ENCODE measurements around the gene ZNF669. TPM values are rescaled to one million over a fixed set of nuclear protein-coding genes. Genes with fewer than 3 reads are reported as not detected.
A peak's percentile ranks its signal among the peaks of the same experiment; 100 is the strongest.

The ZNF669 gene
- polyA plus RNA-seq, 1 of the 3 experiments (the other 2 are of a cell fraction), result 3.3 TPM

DNA sequence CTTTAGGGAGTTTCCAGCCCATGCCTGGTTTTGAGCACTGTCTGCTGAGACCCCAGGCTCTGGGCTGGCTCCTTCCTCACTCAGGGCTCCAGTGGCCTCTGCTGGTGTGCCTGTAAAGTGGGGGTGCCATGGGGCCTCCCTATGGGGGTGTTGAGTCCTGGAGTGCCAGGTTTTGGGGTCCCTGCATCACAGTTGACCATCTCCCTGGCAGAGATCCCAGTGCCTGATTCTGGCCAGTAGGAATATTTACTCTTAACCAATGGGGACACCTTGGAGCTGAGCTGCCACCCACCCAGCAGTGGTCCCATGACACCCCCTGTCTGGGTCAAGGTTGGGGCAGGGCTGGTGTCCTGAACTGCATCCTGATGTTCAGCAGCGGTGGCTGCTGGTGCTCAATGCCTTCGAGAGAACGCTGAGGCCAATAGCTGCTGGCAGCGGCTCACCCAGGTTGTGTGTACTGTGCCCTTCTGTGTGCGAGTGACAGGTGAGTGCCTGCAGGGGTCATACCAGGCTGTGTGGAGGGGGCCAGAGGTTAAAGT lies 9.6 kb upstream of the ZNF669 start:
- H2AFZ ChIP-seq (ENCODE audit: low read depth), result no peak overlapping the region
- H3K4me1 ChIP-seq (ENCODE audit: control insufficient read depth in 1 of 2, insufficient read depth in 2 of 2, low read depth in 1 of 2, low read length in 1 of 2), result peaks cover 0 to 22% of the 10 kb centered on the region in 2 experiments; a peak in 1 of 4 replicates
- POLR2A ChIA-PET, result no interaction called here
- no peak overlapping the region for H3K27ac ChIP-seq (ENCODE audit: low read depth in 2 of 2, low read length in 1 of 2)
- no peaks in the 10 kb centered on the region for H3K27me3 ChIP-seq (ENCODE audit: insufficient read depth)
- H3K36me3 ChIP-seq (replicated peaks in 1 of 2; ENCODE audit: control insufficient read depth in 1 of 2, insufficient read depth in 2 of 2, low read length in 1 of 2), result no peaks in the 10 kb centered on the region
- peaks cover 9% of the 10 kb centered on the region for H3F3A ChIP-seq (replicated peaks; ENCODE audit: insufficient read depth)
- H3K4me2 ChIP-seq, result no peak overlapping the region
- H4K20me1 ChIP-seq (ENCODE audit: insufficient read depth), result no peaks in the 10 kb centered on the region
- no peaks in the 10 kb centered on the region for H3K9me2 ChIP-seq
- DNase-seq, result no peak
- H3K79me2 ChIP-seq (ENCODE audit: insufficient read depth), result no peaks in the 10 kb centered on the region
- TF ChIP-seq, protein P1, sequence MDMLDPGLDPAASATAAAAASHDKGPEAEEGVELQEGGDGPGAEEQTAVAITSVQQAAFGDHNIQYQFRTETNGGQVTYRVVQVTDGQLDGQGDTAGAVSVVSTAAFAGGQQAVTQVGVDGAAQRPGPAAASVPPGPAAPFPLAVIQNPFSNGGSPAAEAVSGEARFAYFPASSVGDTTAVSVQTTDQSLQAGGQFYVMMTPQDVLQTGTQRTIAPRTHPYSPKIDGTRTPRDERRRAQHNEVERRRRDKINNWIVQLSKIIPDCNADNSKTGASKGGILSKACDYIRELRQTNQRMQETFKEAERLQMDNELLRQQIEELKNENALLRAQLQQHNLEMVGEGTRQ (IDR thresholded peaks at IDR 0.05; ENCODE audit: borderline replicate concordance, low read depth, low read length), result no peak
- TF ChIP-seq, protein P2, sequence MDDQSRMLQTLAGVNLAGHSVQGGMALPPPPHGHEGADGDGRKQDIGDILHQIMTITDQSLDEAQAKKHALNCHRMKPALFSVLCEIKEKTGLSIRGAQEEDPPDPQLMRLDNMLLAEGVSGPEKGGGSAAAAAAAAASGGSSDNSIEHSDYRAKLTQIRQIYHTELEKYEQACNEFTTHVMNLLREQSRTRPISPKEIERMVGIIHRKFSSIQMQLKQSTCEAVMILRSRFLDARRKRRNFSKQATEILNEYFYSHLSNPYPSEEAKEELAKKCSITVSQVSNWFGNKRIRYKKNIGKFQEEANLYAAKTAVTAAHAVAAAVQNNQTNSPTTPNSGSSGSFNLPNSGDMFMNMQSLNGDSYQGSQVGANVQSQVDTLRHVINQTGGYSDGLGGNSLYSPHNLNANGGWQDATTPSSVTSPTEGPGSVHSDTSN (IDR thresholded peaks at IDR 0.05), result no peak
- TF ChIP-seq, protein P3, sequence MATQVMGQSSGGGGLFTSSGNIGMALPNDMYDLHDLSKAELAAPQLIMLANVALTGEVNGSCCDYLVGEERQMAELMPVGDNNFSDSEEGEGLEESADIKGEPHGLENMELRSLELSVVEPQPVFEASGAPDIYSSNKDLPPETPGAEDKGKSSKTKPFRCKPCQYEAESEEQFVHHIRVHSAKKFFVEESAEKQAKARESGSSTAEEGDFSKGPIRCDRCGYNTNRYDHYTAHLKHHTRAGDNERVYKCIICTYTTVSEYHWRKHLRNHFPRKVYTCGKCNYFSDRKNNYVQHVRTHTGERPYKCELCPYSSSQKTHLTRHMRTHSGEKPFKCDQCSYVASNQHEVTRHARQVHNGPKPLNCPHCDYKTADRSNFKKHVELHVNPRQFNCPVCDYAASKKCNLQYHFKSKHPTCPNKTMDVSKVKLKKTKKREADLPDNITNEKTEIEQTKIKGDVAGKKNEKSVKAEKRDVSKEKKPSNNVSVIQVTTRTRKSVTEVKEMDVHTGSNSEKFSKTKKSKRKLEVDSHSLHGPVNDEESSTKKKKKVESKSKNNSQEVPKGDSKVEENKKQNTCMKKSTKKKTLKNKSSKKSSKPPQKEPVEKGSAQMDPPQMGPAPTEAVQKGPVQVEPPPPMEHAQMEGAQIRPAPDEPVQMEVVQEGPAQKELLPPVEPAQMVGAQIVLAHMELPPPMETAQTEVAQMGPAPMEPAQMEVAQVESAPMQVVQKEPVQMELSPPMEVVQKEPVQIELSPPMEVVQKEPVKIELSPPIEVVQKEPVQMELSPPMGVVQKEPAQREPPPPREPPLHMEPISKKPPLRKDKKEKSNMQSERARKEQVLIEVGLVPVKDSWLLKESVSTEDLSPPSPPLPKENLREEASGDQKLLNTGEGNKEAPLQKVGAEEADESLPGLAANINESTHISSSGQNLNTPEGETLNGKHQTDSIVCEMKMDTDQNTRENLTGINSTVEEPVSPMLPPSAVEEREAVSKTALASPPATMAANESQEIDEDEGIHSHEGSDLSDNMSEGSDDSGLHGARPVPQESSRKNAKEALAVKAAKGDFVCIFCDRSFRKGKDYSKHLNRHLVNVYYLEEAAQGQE (IDR thresholded peaks at IDR 0.05; ENCODE audit: low read depth, low read length), result no peak
- TF ChIP-seq RFX5 (IDR thresholded peaks at IDR 0.05; ENCODE audit: low read length), result no peak
- no peak for TF ChIP-seq EZH2phosphoT487 (IDR thresholded peaks at IDR 0.05; ENCODE audit: borderline replicate concordance, low read depth)
- no peak for TF ChIP-seq SMC3 (IDR thresholded peaks at IDR 0.05; ENCODE audit: low read depth, low read length)
- TF ChIP-seq SIN3A (IDR thresholded peaks at IDR 0.05; ENCODE audit: borderline replicate concordance, low read depth, low read length), result no peak
- TF ChIP-seq ELF1 (IDR thresholded peaks at IDR 0.05), result no peak
- CTCF ChIA-PET, result no interaction called here
- H3K4me3 ChIP-seq (ENCODE audit: low read depth in 2 of 2, low read length in 1 of 2), result no peak overlapping the region
- H3K9me3 ChIP-seq, result no peaks in the 10 kb centered on the region
- WGBS (ENCODE audit: low lambda C conversion rate), result no CpG with 5 or more reads among the region's 5 CpGs
- H3K9ac ChIP-seq, result no peak overlapping the region

DNA sequence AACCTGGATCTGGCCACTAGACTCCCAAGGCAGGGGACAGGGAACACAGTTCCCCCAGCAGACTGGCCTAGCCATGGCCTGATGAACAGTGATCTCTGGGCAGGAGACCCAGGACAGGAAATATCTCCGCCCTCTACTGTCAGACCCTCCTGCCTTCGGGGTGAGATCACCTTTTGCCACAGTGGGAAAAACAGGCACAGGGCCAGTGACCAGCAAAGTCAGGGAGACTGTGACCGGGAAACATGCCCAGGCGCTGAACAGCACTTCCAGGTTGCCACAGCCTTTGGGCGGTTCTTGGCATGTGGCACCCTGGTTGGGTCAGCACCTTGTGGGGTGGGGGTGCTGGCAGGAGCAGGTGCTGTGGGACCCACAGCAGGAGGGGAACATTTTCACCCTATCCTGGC lies 8.9 kb upstream of the ZNF669 start:
- peak; percentile 39 for DNase-seq

More for the DNA sequence above, 8.9 kb upstream of the ZNF669 start:
- Histone ChIP-seq H3K79me2 (ENCODE audit: insufficient read depth) (no peaks in the 10 kb centered on the region), H4K20me1 (ENCODE audit: insufficient read depth) (no peaks in the 10 kb centered on the region), H3K4me3 (ENCODE audit: low read depth in 2 of 2, low read length in 1 of 2) (no peak overlapping the region), H3K27me3 (ENCODE audit: insufficient read depth) (no peaks in the 10 kb centered on the region), H3K9ac (no peak overlapping the region), H3K27ac (ENCODE audit: low read depth in 2 of 2, low read length in 1 of 2) (no peak overlapping the region), H3K4me1 (ENCODE audit: control insufficient read depth in 1 of 2, insufficient read depth in 2 of 2, low read depth in 1 of 2, low read length in 1 of 2) (peaks cover 0 to 22% of the 10 kb centered on the region in 2 experiments; a peak in 1 of 4 replicates), H3K36me3 (replicated peaks in 1 of 2; ENCODE audit: control insufficient read depth in 1 of 2, insufficient read depth in 2 of 2, low read length in 1 of 2) (no peaks in the 10 kb centered on the region), H3K9me3 (no peaks in the 10 kb centered on the region), H2AFZ (ENCODE audit: low read depth) (no peak overlapping the region), H3F3A (replicated peaks; ENCODE audit: insufficient read depth) (peaks cover 9% of the 10 kb centered on the region), H3K9me2 (no peaks in the 10 kb centered on the region), H3K4me2 (no peak overlapping the region)
- 90% methylated on average over 5 of the region's 5 CpGs for WGBS (ENCODE audit: low lambda C conversion rate)
- no peak for TF ChIP-seq RAD21 (IDR thresholded peaks at IDR 0.05; ENCODE audit: low read length)
- TF ChIP-seq, protein P4, sequence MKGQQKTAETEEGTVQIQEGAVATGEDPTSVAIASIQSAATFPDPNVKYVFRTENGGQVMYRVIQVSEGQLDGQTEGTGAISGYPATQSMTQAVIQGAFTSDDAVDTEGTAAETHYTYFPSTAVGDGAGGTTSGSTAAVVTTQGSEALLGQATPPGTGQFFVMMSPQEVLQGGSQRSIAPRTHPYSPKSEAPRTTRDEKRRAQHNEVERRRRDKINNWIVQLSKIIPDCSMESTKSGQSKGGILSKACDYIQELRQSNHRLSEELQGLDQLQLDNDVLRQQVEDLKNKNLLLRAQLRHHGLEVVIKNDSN (IDR thresholded peaks at IDR 0.05; ENCODE audit: borderline replicate concordance, low read depth), result no peak
- TF ChIP-seq, protein P1 (IDR thresholded peaks at IDR 0.05; ENCODE audit: borderline replicate concordance, low read depth, low read length), result no peak
- TF ChIP-seq TAF1 (IDR thresholded peaks at IDR 0.05; ENCODE audit: borderline replicate concordance, low read depth, low read length), result no peak
- TF ChIP-seq TEAD4 (IDR thresholded peaks at IDR 0.05; ENCODE audit: borderline replicate concordance, insufficient read depth), result no peak
- no peak for TF ChIP-seq RCOR1 (IDR thresholded peaks at IDR 0.05; ENCODE audit: low read length)
- peak; percentile 36; the same call in 1 of the 2 replicates for TF ChIP-seq NFIC (IDR thresholded peaks at IDR 0.05; ENCODE audit: borderline replicate concordance)
- CTCF ChIA-PET, result no interaction called here
- POLR2A ChIA-PET, result no interaction called here

Measured in SK-N-SH (cell line).